Loucy (cell line): ENCODE data around the gene SLIT1.
"Not testable (repeated sequence)": the region's sequence is repeated elsewhere in the genome, so short reads cannot be mapped to it uniquely, and the experiment has no call there.

Source experiments
- H2AFZ ChIP-seq: fragments of 200-600 bp; sonication (generic); 2 replicates; pipeline ENCODE4 v1.6.0; 2016; ENCODE audit warnings: antibody characterized with exemption, mild to moderate bottlenecking, low read length, moderate library complexity
- H3F3A ChIP-seq: fragments of 200-600 bp; 2 replicates; pipeline ENCODE4 v1.6.0; 2016; ENCODE audit warnings: antibody characterized with exemption, low read depth, mild to moderate bottlenecking
- H3K27me3 ChIP-seq: fragments of 200-600 bp; sonication (generic); 2 replicates; pipeline ENCODE4 v1.6.1; 2014; ENCODE audit warnings: low read length, mild to moderate bottlenecking; ENCODE audit not compliant: insufficient read depth, poor library complexity, severe bottlenecking
- H3K36me3 ChIP-seq: fragments of 200-600 bp; sonication (generic); 2 replicates; pipeline ENCODE4 v1.6.1; 2016; ENCODE audit warnings: low read length; ENCODE audit not compliant: insufficient read depth
- H3K4me1 ChIP-seq: fragments of 200-600 bp; sonication (generic); 2 replicates; pipeline ENCODE4 v1.5.1; 2014; ENCODE audit warnings: low read length, mild to moderate bottlenecking; ENCODE audit not compliant: insufficient read depth, poor library complexity, severe bottlenecking
- H3K4me2 ChIP-seq: fragments of 200-600 bp; sonication (generic); 2 replicates; pipeline ENCODE4 v1.6.0; 2014; ENCODE audit warnings: antibody characterized with exemption, low read length, low read depth, mild to moderate bottlenecking; ENCODE audit not compliant: poor library complexity, severe bottlenecking
- H3K4me3 ChIP-seq: fragments of 200-600 bp; sonication (generic); 2 replicates; pipeline ENCODE4 v1.5.1; 2014; ENCODE audit warnings: low read length, mild to moderate bottlenecking, mixed read lengths; ENCODE audit not compliant: poor library complexity, severe bottlenecking
- H3K79me2 ChIP-seq: fragments of 200-600 bp; sonication (generic); 2 replicates; pipeline ENCODE4 v1.6.1; 2014; ENCODE audit warnings: low read length; ENCODE audit not compliant: insufficient read depth
- H3K9ac ChIP-seq: fragments of 200-600 bp; sonication (generic); 2 replicates; pipeline ENCODE4 v1.6.0; 2014; ENCODE audit warnings: mild to moderate bottlenecking, low read depth, low read length, moderate library complexity; ENCODE audit not compliant: poor library complexity, severe bottlenecking
- H3K9me2 ChIP-seq: fragments of 200-600 bp; sonication (generic); replicated peaks from 2 replicates; pipeline ENCODE4 v1.6.1; 2016; ENCODE audit warnings: low read depth, low read length, mixed read lengths
- H3K9me3 ChIP-seq: fragments of 200-600 bp; sonication (generic); 2 replicates; pipeline ENCODE4 v1.6.1; 2014; ENCODE audit warnings: mild to moderate bottlenecking, antibody characterized with exemption, low read length, low read depth; ENCODE audit not compliant: insufficient read depth
- H4K20me1 ChIP-seq: fragments of 200-600 bp; sonication (generic); 2 replicates; pipeline ENCODE4 v1.6.0; 2014; ENCODE audit warnings: antibody characterized with exemption, low read length, mild to moderate bottlenecking; ENCODE audit not compliant: insufficient read depth, poor library complexity, severe bottlenecking
- CTCF ChIP-seq: fragments of 200-600 bp; sonication (generic); conservative IDR thresholded peaks from 2 replicates; pipeline ENCODE4 v1.5.1; 2014; ENCODE audit warnings: mild to moderate bottlenecking, antibody characterized with exemption, low read length
- EZH2phosphoT487 ChIP-seq: fragments of 200-600 bp; IDR thresholded peaks from 2 replicates; pipeline ENCODE4 v1.6.1; 2018; ENCODE audit warnings: antibody characterized with exemption, mild to moderate bottlenecking, moderate library complexity, borderline replicate concordance

SLIT1 gene

GRCh38 chr10:97086530-97086929 lies 99.2 kb downstream of the SLIT1 start:
- Histone ChIP-seq H3K4me1 (no peaks in the 10 kb centered on the region), H3K4me3 (no peak overlapping the region), H3K9me2 (no peaks in the 10 kb centered on the region), H2AFZ (no peak overlapping the region), H3K9me3 (no peaks in the 10 kb centered on the region), H3K79me2 (no peaks in the 10 kb centered on the region), H3K27me3 (no peaks in the 10 kb centered on the region), H4K20me1 (no peaks in the 10 kb centered on the region), H3K4me2 (no peak overlapping the region), H3K9ac (no peak overlapping the region), H3K36me3 (no peaks in the 10 kb centered on the region), H3F3A (no peaks in the 10 kb centered on the region)
- TF ChIP-seq EZH2phosphoT487 (no peak), CTCF (no peak)

DNA sequence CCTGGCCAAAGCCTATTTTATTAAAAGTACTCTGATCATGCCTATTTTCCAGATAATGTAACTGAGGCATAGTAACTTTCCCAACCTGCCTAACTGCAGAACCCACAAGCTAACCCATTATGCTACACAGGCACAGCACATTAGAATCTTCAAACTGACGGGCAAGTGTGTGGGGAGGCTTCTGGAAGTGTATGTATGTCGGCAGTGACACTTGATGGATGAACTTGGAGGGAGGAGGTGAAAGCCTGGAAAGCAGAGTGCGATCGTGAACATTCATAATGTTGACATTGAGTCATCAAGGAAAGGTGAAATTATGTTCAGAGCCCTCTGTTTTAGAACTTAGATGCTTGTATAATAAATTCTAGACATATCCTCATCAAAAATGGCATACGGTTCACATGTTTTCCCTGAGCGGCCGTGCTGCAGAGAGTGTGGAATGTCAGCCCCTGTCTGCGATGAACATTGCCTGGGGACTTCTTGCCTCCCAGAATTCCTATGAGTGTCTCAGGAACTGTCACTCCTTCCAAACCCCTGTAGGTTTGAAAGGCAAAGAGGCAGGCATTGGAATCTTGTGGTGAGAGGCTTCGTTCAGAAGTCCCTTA lies 102.4 kb downstream of the SLIT1 start:
- no peak overlapping the region for H3K4me2 ChIP-seq

GRCh38 chr10:97082575-97082974 lies 103.2 kb downstream of the SLIT1 start:
- H3K9ac ChIP-seq, H3K27me3 ChIP-seq, H2AFZ ChIP-seq, H3K36me3 ChIP-seq, H3F3A ChIP-seq, H3K4me1 ChIP-seq, H3K9me3 ChIP-seq, H3K9me2 ChIP-seq, H4K20me1 ChIP-seq, H3K4me3 ChIP-seq, H3K4me2 ChIP-seq, H3K79me2 ChIP-seq: not testable (repeated sequence)

More for the DNA sequence above, 102.4 kb downstream of the SLIT1 start:
- H4K20me1 ChIP-seq = no peaks in the 10 kb centered on the region
- H2AFZ ChIP-seq = no peak overlapping the region
- H3K9ac ChIP-seq = no peak overlapping the region
- no peaks in the 10 kb centered on the region for H3K27me3 ChIP-seq
- no peaks in the 10 kb centered on the region for H3K4me1 ChIP-seq
- H3K36me3 ChIP-seq = no peaks in the 10 kb centered on the region
- no peaks in the 10 kb centered on the region for H3K79me2 ChIP-seq
- H3F3A ChIP-seq = no peaks in the 10 kb centered on the region
- H3K9me3 ChIP-seq = no peaks in the 10 kb centered on the region
- no peaks in the 10 kb centered on the region for H3K9me2 ChIP-seq
- no peak overlapping the region for H3K4me3 ChIP-seq
- TF ChIP-seq EZH2phosphoT487 = no peak

GRCh38 chr10:97081621-97082235 lies 104.0 kb downstream of the SLIT1 start:
- H3K9ac ChIP-seq = no peak overlapping the region
- no peak overlapping the region for H2AFZ ChIP-seq
- no peak for TF ChIP-seq EZH2phosphoT487
- peak; percentile 91 for TF ChIP-seq CTCF
- no peaks in the 10 kb centered on the region for H3K79me2 ChIP-seq
- H3K27me3 ChIP-seq = no peaks in the 10 kb centered on the region
- no peaks in the 10 kb centered on the region for H3K4me1 ChIP-seq
- H3K4me3 ChIP-seq = no peak overlapping the region
- no peaks in the 10 kb centered on the region for H3F3A ChIP-seq
- no peaks in the 10 kb centered on the region for H3K9me2 ChIP-seq
- H3K36me3 ChIP-seq = no peaks in the 10 kb centered on the region
- H3K4me2 ChIP-seq = no peak overlapping the region
- H3K9me3 ChIP-seq = no peaks in the 10 kb centered on the region
- H4K20me1 ChIP-seq = no peaks in the 10 kb centered on the region
